Measurements from ENCODE around the gene TGM1.
"Not testable (repeated sequence)": the region's sequence is repeated elsewhere in the genome, so short reads cannot be mapped to it uniquely, and the experiment has no call there.

The TGM1 gene

GRCh38 chr14:24207104-24207551 lies 55.8 kb downstream of the TGM1 start:
- Histone ChIP-seq H3K4me2 (ENCODE audit: low read depth, low read length, poor library complexity, severe bottlenecking) (no peak overlapping the region), H3K36me3 (ENCODE audit: insufficient read depth, low read length) (peaks cover 22% of the 10 kb centered on the region; the same call in 1 of the 2 replicates), H3K4me1 (ENCODE audit: insufficient read depth, low read length, poor library complexity, severe bottlenecking) (peaks cover 10% of the 10 kb centered on the region)

GRCh38 chr14:24206260-24207103 lies 56.5 kb downstream of the TGM1 start:
- Histone ChIP-seq H3K9ac (ENCODE audit: low read depth, low read length, poor library complexity, severe bottlenecking) (no peak overlapping the region), H4K20me1 (ENCODE audit: insufficient read depth, low read length, poor library complexity, severe bottlenecking) (peaks cover 5% of the 10 kb centered on the region), H3K4me1 (ENCODE audit: insufficient read depth, low read length, poor library complexity, severe bottlenecking) (peaks cover 3% of the 10 kb centered on the region), H3K79me2 (ENCODE audit: insufficient read depth, low read length) (peaks cover 17% of the 10 kb centered on the region), H3K9me2 (replicated peaks; ENCODE audit: low read depth, low read length) (no peaks in the 10 kb centered on the region), H3K27me3 (ENCODE audit: insufficient read depth, low read length, poor library complexity, severe bottlenecking) (no peaks in the 10 kb centered on the region), H3K4me2 (ENCODE audit: low read depth, low read length, poor library complexity, severe bottlenecking) (no peak overlapping the region), H3F3A (ENCODE audit: low read depth) (no peaks in the 10 kb centered on the region), H2AFZ (ENCODE audit: low read length) (no peak overlapping the region), H3K9me3 (ENCODE audit: insufficient read depth, low read depth, low read length) (no peaks in the 10 kb centered on the region; the same call in 1 of the 2 replicates), H3K4me3 (ENCODE audit: low read length, poor library complexity, severe bottlenecking) (no peak overlapping the region), H3K36me3 (ENCODE audit: insufficient read depth, low read length) (peaks cover 22% of the 10 kb centered on the region; the same call in 1 of the 2 replicates)
- TF ChIP-seq CTCF (conservative IDR thresholded peaks at IDR 0.05; ENCODE audit: low read length), result no peak
- no peak for TF ChIP-seq EZH2phosphoT487 (IDR thresholded peaks at IDR 0.05; ENCODE audit: borderline replicate concordance)

More at GRCh38 chr14:24207104-24207551, 55.8 kb downstream of the TGM1 start:
- H2AFZ ChIP-seq (ENCODE audit: low read length), result no peak overlapping the region
- peaks cover 5% of the 10 kb centered on the region for H4K20me1 ChIP-seq (ENCODE audit: insufficient read depth, low read length, poor library complexity, severe bottlenecking)
- H3F3A ChIP-seq (ENCODE audit: low read depth), result no peaks in the 10 kb centered on the region
- H3K9ac ChIP-seq (ENCODE audit: low read depth, low read length, poor library complexity, severe bottlenecking), result no peak overlapping the region
- no peak overlapping the region for H3K4me3 ChIP-seq (ENCODE audit: low read length, poor library complexity, severe bottlenecking)
- TF ChIP-seq CTCF (conservative IDR thresholded peaks at IDR 0.05; ENCODE audit: low read length) (no peak), EZH2phosphoT487 (IDR thresholded peaks at IDR 0.05; ENCODE audit: borderline replicate concordance) (no peak)
- H3K9me3 ChIP-seq (ENCODE audit: insufficient read depth, low read depth, low read length), result no peaks in the 10 kb centered on the region
- H3K9me2 ChIP-seq (replicated peaks; ENCODE audit: low read depth, low read length), result no peaks in the 10 kb centered on the region
- H3K79me2 ChIP-seq (ENCODE audit: insufficient read depth, low read length), result peaks cover 23% of the 10 kb centered on the region
- H3K27me3 ChIP-seq (ENCODE audit: insufficient read depth, low read length, poor library complexity, severe bottlenecking), result no peaks in the 10 kb centered on the region

GRCh38 chr14:24204163-24205146 lies 58.5 kb downstream of the TGM1 start:
- TF ChIP-seq CTCF (conservative IDR thresholded peaks at IDR 0.05; ENCODE audit: low read length) (no peak), EZH2phosphoT487 (IDR thresholded peaks at IDR 0.05; ENCODE audit: borderline replicate concordance) (no peak)
- Histone ChIP-seq H3K4me1 (ENCODE audit: insufficient read depth, low read length, poor library complexity, severe bottlenecking) (no peaks in the 10 kb centered on the region), H3K79me2 (ENCODE audit: insufficient read depth, low read length) (no peaks in the 10 kb centered on the region), H3K9ac (ENCODE audit: low read depth, low read length, poor library complexity, severe bottlenecking) (no peak overlapping the region), H3K27me3 (ENCODE audit: insufficient read depth, low read length, poor library complexity, severe bottlenecking) (no peaks in the 10 kb centered on the region), H3K9me2 (replicated peaks; ENCODE audit: low read depth, low read length) (no peaks in the 10 kb centered on the region), H3F3A (ENCODE audit: low read depth) (no peaks in the 10 kb centered on the region), H2AFZ (ENCODE audit: low read length) (no peak overlapping the region), H4K20me1 (ENCODE audit: insufficient read depth, low read length, poor library complexity, severe bottlenecking) (no peaks in the 10 kb centered on the region), H3K9me3 (ENCODE audit: insufficient read depth, low read depth, low read length) (no peaks in the 10 kb centered on the region; the same call in 1 of the 2 replicates), H3K36me3 (ENCODE audit: insufficient read depth, low read length) (peaks cover 13% of the 10 kb centered on the region; the same call in 1 of the 2 replicates), H3K4me2 (ENCODE audit: low read depth, low read length, poor library complexity, severe bottlenecking) (no peak overlapping the region), H3K4me3 (ENCODE audit: low read length, poor library complexity, severe bottlenecking) (no peak overlapping the region)

GRCh38 chr14:24203249-24203886 lies 59.6 kb downstream of the TGM1 start:
- not testable (repeated sequence) for H3K9me2 ChIP-seq (replicated peaks; ENCODE audit: low read depth, low read length); H3K4me1 ChIP-seq (ENCODE audit: insufficient read depth, low read length, poor library complexity, severe bottlenecking); H3K27me3 ChIP-seq (ENCODE audit: insufficient read depth, low read length, poor library complexity, severe bottlenecking); H3F3A ChIP-seq (ENCODE audit: low read depth); H3K9ac ChIP-seq (ENCODE audit: low read depth, low read length, poor library complexity, severe bottlenecking); H3K4me3 ChIP-seq (ENCODE audit: low read length, poor library complexity, severe bottlenecking); H3K36me3 ChIP-seq (ENCODE audit: insufficient read depth, low read length); H3K4me2 ChIP-seq (ENCODE audit: low read depth, low read length, poor library complexity, severe bottlenecking); H4K20me1 ChIP-seq (ENCODE audit: insufficient read depth, low read length, poor library complexity, severe bottlenecking); H2AFZ ChIP-seq (ENCODE audit: low read length); H3K9me3 ChIP-seq (ENCODE audit: insufficient read depth, low read depth, low read length); H3K79me2 ChIP-seq (ENCODE audit: insufficient read depth, low read length)

All from Loucy (cell line).